H9 (cell line): ENCODE data around the gene JAK1. TPM values are rescaled to one million over a fixed set of nuclear protein-coding genes. Genes with fewer than 3 reads are reported as not detected.

Experiments
- DNase-seq: peaks from one replicate; pipeline ENCODE4 v3.0.0-alpha.2; 2017
- H2AFZ ChIP-seq: one replicate; pipeline ENCODE4 v1.6.1; 2013; ENCODE audit warnings: mild to moderate bottlenecking, low read length, control low read depth, moderate library complexity
- H2AK5ac ChIP-seq: 2 replicates; pipeline ENCODE4 v1.6.1; 2013; ENCODE audit warnings: low read length, control low read depth, mixed read lengths; ENCODE audit not compliant: insufficient read length
- H2BK120ac ChIP-seq: one replicate; pipeline ENCODE4 v1.6.1; 2013; ENCODE audit warnings: low read depth, mild to moderate bottlenecking, low read length, control low read depth, inconsistent platforms; ENCODE audit not compliant: poor library complexity, severe bottlenecking
- H2BK12ac ChIP-seq: 2 replicates; pipeline ENCODE4 v1.6.1; 2013; ENCODE audit warnings: low read length, control low read depth, mixed read lengths, low read depth; ENCODE audit not compliant: insufficient read length
- H2BK15ac ChIP-seq: 2 replicates; pipeline ENCODE4 v1.6.1; 2013; ENCODE audit warnings: low read depth, low read length, control low read depth
- H2BK20ac ChIP-seq: one replicate; pipeline ENCODE4 v1.6.1; 2013; ENCODE audit warnings: low read depth, mild to moderate bottlenecking, low read length, control low read depth, inconsistent platforms; ENCODE audit not compliant: poor library complexity, severe bottlenecking
- H2BK5ac ChIP-seq: 2 replicates; pipeline ENCODE4 v1.6.1; 2013; ENCODE audit warnings: low read length, control low read depth, mixed read lengths; ENCODE audit not compliant: insufficient read length
- H3K14ac ChIP-seq: 2 replicates; pipeline ENCODE4 v1.6.1; 2013; ENCODE audit warnings: low read length, control low read depth; ENCODE audit not compliant: insufficient read depth
- H3K18ac ChIP-seq: 2 replicates; pipeline ENCODE4 v1.6.1; 2013; ENCODE audit warnings: low read depth, mild to moderate bottlenecking, mixed read lengths, low read length, control low read depth; ENCODE audit not compliant: insufficient read length
- H3K23ac ChIP-seq: 2 replicates; pipeline ENCODE4 v1.6.1; 2013; ENCODE audit warnings: low read length, control low read depth, mixed read lengths, low read depth; ENCODE audit not compliant: insufficient read length
- H3K23me2 ChIP-seq: 2 replicates; pipeline ENCODE4 v1.6.1; 2013; ENCODE audit warnings: low read depth, mild to moderate bottlenecking, mixed read lengths, low read length, control low read depth; ENCODE audit not compliant: insufficient read length, poor library complexity, severe bottlenecking
- H3K27ac ChIP-seq: 2 replicates; pipeline ENCODE4 v1.5.1; 2013; ENCODE audit warnings: low read length, control low read depth, mixed read lengths, low read depth; ENCODE audit not compliant: insufficient read length
- H3K27me3 ChIP-seq: 2 replicates; pipeline ENCODE4 v1.6.1; 2013; ENCODE audit warnings: low read length, control low read depth, inconsistent platforms; ENCODE audit not compliant: insufficient read depth
- H3K4ac ChIP-seq: 2 replicates; pipeline ENCODE4 v1.6.1; 2013; ENCODE audit warnings: low read depth, mild to moderate bottlenecking, control low read depth, inconsistent platforms, low read length, moderate library complexity
- H3K4me1 ChIP-seq: 2 replicates; pipeline ENCODE4 v1.6.1; 2013; ENCODE audit warnings: low read length, control low read depth, inconsistent platforms; ENCODE audit not compliant: insufficient read depth
- H3K4me2 ChIP-seq: 2 replicates; pipeline ENCODE4 v1.6.1; 2013; ENCODE audit warnings: low read length, control low read depth, mixed read lengths; ENCODE audit not compliant: insufficient read length, insufficient read depth
- H3K56ac ChIP-seq: 2 replicates; pipeline ENCODE4 v1.6.1; 2013; ENCODE audit warnings: low read depth, mild to moderate bottlenecking, mixed read lengths, low read length, control low read depth; ENCODE audit not compliant: insufficient read length
- H3K79me1 ChIP-seq: 2 replicates; pipeline ENCODE4 v1.6.1; 2013; ENCODE audit warnings: low read depth, mild to moderate bottlenecking, moderate library complexity, low read length, control low read depth, inconsistent platforms; ENCODE audit not compliant: insufficient read depth, poor library complexity, severe bottlenecking
- H3K79me2 ChIP-seq: 2 replicates; pipeline ENCODE4 v1.6.1; 2013; ENCODE audit warnings: low read length, control low read depth, inconsistent platforms; ENCODE audit not compliant: insufficient read depth
- H3K9ac ChIP-seq: 2 replicates; pipeline ENCODE4 v1.6.1; 2013; ENCODE audit warnings: low read length, control low read depth, mixed read lengths; ENCODE audit not compliant: insufficient read length; ENCODE audit errors: extremely low read depth
- H3K9me3 ChIP-seq: one replicate; pipeline ENCODE4 v1.6.1; 2013; ENCODE audit warnings: low read depth, low read length, inconsistent platforms; ENCODE audit not compliant: control insufficient read depth
- H3T11ph ChIP-seq: one replicate; pipeline ENCODE4 v1.6.1; 2013; ENCODE audit warnings: mild to moderate bottlenecking, low read length, control low read depth, inconsistent platforms
- H4K20me1 ChIP-seq: one replicate; pipeline ENCODE4 v1.6.1; 2013; ENCODE audit not compliant: control insufficient read depth, insufficient read length, insufficient read depth
- H4K5ac ChIP-seq: 2 replicates; pipeline ENCODE4 v1.6.1; 2013; ENCODE audit warnings: low read depth, mild to moderate bottlenecking, mixed read lengths, low read length, control low read depth; ENCODE audit not compliant: insufficient read length
- H4K8ac ChIP-seq: replicated peaks from 2 replicates; pipeline ENCODE4 v1.6.1; 2013; ENCODE audit warnings: low read length, control low read depth, mixed read lengths, low read depth; ENCODE audit not compliant: insufficient read length
- H4K91ac ChIP-seq: 2 replicates; pipeline ENCODE4 v1.6.1; 2013; ENCODE audit warnings: low read depth, mild to moderate bottlenecking, moderate library complexity, mixed read lengths, low read length, control low read depth; ENCODE audit not compliant: insufficient read length
- H3K27ac Mint-ChIP-seq, 3 experiments: 2 replicates in 2 of 3; 3 replicates in 1 of 3; pipeline ENCODE4 v1.8.0; 2020 to 2021; ENCODE audit warnings: mixed read lengths in 3 of 3, mild to moderate bottlenecking in 1 of 3, moderate library complexity in 1 of 3
- H3K27me3 Mint-ChIP-seq: 2 replicates; pipeline ENCODE4 v1.8.0; 2021; ENCODE audit warnings: low read depth, mild to moderate bottlenecking, moderate library complexity, mixed read lengths
- H3K36me3 Mint-ChIP-seq, 3 experiments: 2 replicates in 2 of 3; 3 replicates in 1 of 3; pipeline ENCODE4 v1.8.0; 2020 to 2021; ENCODE audit warnings: low read depth in 3 of 3, mixed read lengths in 3 of 3; ENCODE audit not compliant: insufficient read depth in 1 of 3
- H3K4me1 Mint-ChIP-seq, 2 experiments: 2 replicates each; pipeline ENCODE4 v1.8.0; 2020; ENCODE audit warnings: mixed read lengths in 2 of 2
- H3K4me3 Mint-ChIP-seq, 2 experiments: 2 replicates in 1 of 2; 3 replicates in 1 of 2; pipeline ENCODE4 v1.8.0; 2020 to 2021; ENCODE audit warnings: mild to moderate bottlenecking in 2 of 2, mixed read lengths in 2 of 2, moderate library complexity in 1 of 2
- H3K9me3 Mint-ChIP-seq, 2 experiments: 2 replicates in 1 of 2; 3 replicates in 1 of 2; pipeline ENCODE4 v1.8.0; 2020; ENCODE audit warnings: mild to moderate bottlenecking in 2 of 2, mixed read lengths in 2 of 2, moderate library complexity in 1 of 2
- CTCF ChIP-seq: fragments of 200-600 bp; sonication (generic); conservative IDR thresholded peaks from 3 replicates; pipeline ENCODE4 v1.8.0; 2021; ENCODE audit warnings: antibody characterized with exemption, mild to moderate bottlenecking
- WGBS: extraction: QIAGEN DNeasy Blood & Tissue Kit; methylation state at CpG from one replicate; pipeline ENCODE4 v1.1.7; 2013; ENCODE audit warnings: missing lambda C conversion rate, low lambda C conversion rate, mixed read lengths; ENCODE audit not compliant: insufficient read length; ENCODE audit errors: extremely low coverage; 5-methylcytosine and 5-hydroxymethylcytosine counted together
- total RNA-seq: library from RNA; stranded (reverse); gene quantifications from 2 replicates; pipeline ENCODE4 v1.2.1, GENCODE V29; 2021

JAK1 gene
- total RNA-seq, 1 experiment from 2014 or later, result 12.8 TPM

DNA sequence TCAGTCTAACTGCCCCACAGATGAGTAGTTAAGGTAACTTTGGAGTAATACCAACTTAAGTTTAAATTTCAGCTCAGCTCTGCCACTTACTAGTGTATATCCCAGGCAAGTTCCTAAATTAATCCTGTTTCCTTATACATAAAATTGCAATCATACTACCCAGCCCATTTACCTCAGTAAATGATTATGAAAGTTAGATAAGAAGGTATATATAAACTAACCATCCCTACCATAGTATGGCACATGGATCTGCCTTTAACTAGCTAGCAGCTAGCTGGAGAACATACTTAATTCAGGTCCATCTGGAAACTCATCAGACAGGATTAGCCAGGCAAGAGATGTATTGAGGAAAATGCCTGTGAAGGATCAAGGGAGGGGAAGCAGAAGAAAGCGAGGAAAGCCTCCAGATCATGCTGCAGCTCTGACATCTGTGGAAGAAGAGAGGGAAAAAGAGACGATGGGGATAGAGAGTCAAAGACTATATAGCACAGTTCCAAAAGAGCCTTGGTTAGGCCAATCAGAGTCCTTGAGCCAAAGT lies 8.0 kb upstream of the JAK1 start:
- Histone ChIP-seq H3K79me2 (no peaks in the 10 kb centered on the region), H2BK5ac (no peak overlapping the region), H3K79me1 (no peaks in the 10 kb centered on the region), H3K9ac (no peak overlapping the region), H2BK20ac (no peak overlapping the region), H3K4ac (no peak overlapping the region), H4K5ac (no peak overlapping the region), H4K8ac (no peak overlapping the region), H3T11ph (no peak overlapping the region), H3K18ac (no peak overlapping the region), H4K91ac (no peak overlapping the region), H3K56ac (no peak overlapping the region), H3K23ac (no peak overlapping the region), H3K27me3 (no peaks in the 10 kb centered on the region), H2BK12ac (no peak overlapping the region), H2BK15ac (no peak overlapping the region), H3K9me3 (no peaks in the 10 kb centered on the region), H2BK120ac (no peak overlapping the region), H3K4me2 (no peak overlapping the region), H4K20me1 (no peaks in the 10 kb centered on the region), H2AFZ (no peak overlapping the region), H3K14ac (no peak overlapping the region), H2AK5ac (no peak overlapping the region), H3K27ac (no peak overlapping the region), H3K23me2 (no peaks in the 10 kb centered on the region), H3K4me1 (peaks cover 12% of the 10 kb centered on the region)
- Mint-ChIP-seq H3K36me3 (no peaks in the 10 kb centered on the region), H3K27ac (no peak overlapping the region; a peak in 1 of 7 replicates), H3K27me3 (no peaks in the 10 kb centered on the region), H3K9me3 (no peaks in the 10 kb centered on the region), H3K4me1 (peaks cover 6 to 10% of the 10 kb centered on the region in 2 experiments), H3K4me3 (no peak overlapping the region)
- no CpG with 5 or more reads among the region's 2 CpGs for WGBS
- no peak for DNase-seq
- TF ChIP-seq CTCF, result no peak
